ENCODE measurements around the gene SMIM38. TPM values are rescaled to one million over a fixed set of nuclear protein-coding genes. Genes with fewer than 3 reads are reported as not detected.

The SMIM38 gene
- total RNA-seq, 4 donors from 2014 or later: 2.9 to 10.1 TPM; not detected in 2

GRCh38 chr11:69172674-69173073, 16.9 kb downstream of the SMIM38 start:
- TF ChIP-seq POLR2AphosphoS5 (IDR thresholded peaks at IDR 0.05) (no peak), EP300 (IDR thresholded peaks at IDR 0.05; ENCODE audit: low read depth) (no peak), CTCF (IDR thresholded peaks at IDR 0.05) (no peak), POLR2A (IDR thresholded peaks at IDR 0.05) (no peak)
- in situ Hi-C loops (cut with MboI; ENCODE audit: low pct_ligation_motif_present in 1 of 4, low pct_unique_long_range_greater_than_20kb in 1 of 4, low sequenced_read_pairs in 3 of 4) (no loop called here), intact Hi-C loops (cut with DNase I; ENCODE audit: low total_unique reads) (no loop called here)
- Histone ChIP-seq H3K27me3 (no peaks in the 10 kb centered on the region), H3K4me3 (no peak overlapping the region), H3K9me3 (no peaks in the 10 kb centered on the region), H3K27ac (no peak overlapping the region), H3K36me3 (no peaks in the 10 kb centered on the region), H3K4me1 (no peaks in the 10 kb centered on the region)
- 0% methylated on average over 1 of the region's 1 CpG for WGBS, 2 donors (ENCODE audit: low coverage in 1 of 2)
- no peak for DNase-seq

DNA sequence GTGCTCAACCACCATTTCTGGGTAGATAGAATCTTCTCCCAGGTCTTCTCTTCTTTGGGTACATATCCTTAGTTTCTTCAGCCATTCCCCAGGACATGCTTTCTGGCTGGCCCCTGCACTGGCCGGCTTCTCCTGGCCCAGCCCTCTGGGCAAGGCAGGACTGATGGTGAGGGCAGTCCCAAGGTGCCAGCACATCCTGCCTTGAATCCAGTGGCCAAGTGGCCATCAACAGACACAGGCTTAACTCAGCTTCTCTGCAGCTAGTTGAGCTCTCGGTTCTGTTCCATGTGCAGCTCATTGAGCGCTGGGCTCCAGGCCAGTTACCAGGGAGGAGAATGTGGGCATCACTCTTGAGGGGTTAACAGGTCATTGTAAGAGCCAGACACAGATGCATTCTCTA, 17.6 kb downstream of the SMIM38 start:
- no peaks in the 10 kb centered on the region for H3K27me3 ChIP-seq
- no peak overlapping the region for H3K27ac ChIP-seq
- in situ Hi-C loops (cut with MboI; ENCODE audit: low pct_ligation_motif_present in 1 of 4, low pct_unique_long_range_greater_than_20kb in 1 of 4, low sequenced_read_pairs in 3 of 4): no loop called here
- no peak for DNase-seq
- no peak overlapping the region for H3K4me3 ChIP-seq
- TF ChIP-seq POLR2A (IDR thresholded peaks at IDR 0.05) (no peak), POLR2AphosphoS5 (IDR thresholded peaks at IDR 0.05) (no peak), CTCF (IDR thresholded peaks at IDR 0.05) (no peak), EP300 (IDR thresholded peaks at IDR 0.05; ENCODE audit: low read depth) (no peak)
- WGBS, 2 donors (ENCODE audit: low coverage in 1 of 2): 89% methylated on average over 3 of the region's 3 CpGs; no CpG with 5 or more reads in 1 of the 2 donors
- intact Hi-C loops (cut with DNase I; ENCODE audit: low total_unique reads): no loop called here
- no peaks in the 10 kb centered on the region for H3K4me1 ChIP-seq
- no peaks in the 10 kb centered on the region for H3K9me3 ChIP-seq
- H3K36me3 ChIP-seq: no peaks in the 10 kb centered on the region

DNA sequence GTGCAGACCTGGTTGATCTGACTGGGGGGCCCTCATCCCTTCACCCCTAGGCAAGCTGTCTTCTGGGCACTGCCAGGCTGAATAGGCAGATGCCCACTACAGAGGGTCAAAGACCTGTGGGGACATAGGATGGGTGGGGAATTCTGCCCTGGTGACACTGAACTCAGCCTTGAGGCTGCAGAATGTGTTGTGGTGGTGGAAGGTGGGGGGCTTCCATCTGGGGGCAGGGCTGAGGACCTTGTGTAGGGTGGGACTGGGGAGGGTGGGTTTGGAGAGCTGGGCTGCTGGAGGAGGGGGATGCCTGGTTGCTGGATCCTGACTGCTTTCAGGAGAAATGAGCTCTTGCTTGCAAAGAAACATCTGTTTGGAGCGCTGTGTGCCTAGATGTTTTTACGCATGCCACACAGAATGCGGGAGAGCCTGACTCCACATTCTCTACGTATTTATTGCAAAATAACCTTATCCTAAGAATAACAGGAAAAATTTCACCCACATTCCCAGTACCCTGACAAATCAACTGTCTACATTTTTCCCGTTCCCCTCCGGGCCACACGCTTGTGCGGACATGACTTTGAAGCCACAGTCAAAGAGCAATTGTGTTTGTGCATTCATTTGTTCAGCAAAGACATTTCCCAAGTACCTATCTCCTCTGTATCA, 18.3 kb downstream of the SMIM38 start:
- Histone ChIP-seq H3K4me3 (no peak overlapping the region), H3K27ac (no peak overlapping the region), H3K36me3 (no peaks in the 10 kb centered on the region), H3K27me3 (no peaks in the 10 kb centered on the region), H3K9me3 (no peaks in the 10 kb centered on the region), H3K4me1 (no peaks in the 10 kb centered on the region)
- 89 to 98% methylated on average over 8 of the region's 8 CpGs for WGBS, 2 donors (ENCODE audit: low coverage in 1 of 2)
- DNase-seq: no peak
- in situ Hi-C loops (cut with MboI; ENCODE audit: low pct_ligation_motif_present in 1 of 4, low pct_unique_long_range_greater_than_20kb in 1 of 4, low sequenced_read_pairs in 3 of 4): no loop called here
- intact Hi-C loops (cut with DNase I; ENCODE audit: low total_unique reads): no loop called here
- no peak for TF ChIP-seq EP300 (IDR thresholded peaks at IDR 0.05; ENCODE audit: low read depth)
- no peak for TF ChIP-seq POLR2A (IDR thresholded peaks at IDR 0.05)
- TF ChIP-seq CTCF (IDR thresholded peaks at IDR 0.05): no peak
- no peak for TF ChIP-seq POLR2AphosphoS5 (IDR thresholded peaks at IDR 0.05)

- Histone ChIP-seq H3K9me3 (no peaks in the 10 kb centered on the region), H3K27me3 (no peaks in the 10 kb centered on the region), H3K36me3 (no peaks in the 10 kb centered on the region), H3K4me1 (no peaks in the 10 kb centered on the region), H3K4me3 (no peak overlapping the region), H3K27ac (no peak overlapping the region)
- intact Hi-C loops (cut with DNase I; ENCODE audit: low total_unique reads) (no loop called here), in situ Hi-C loops (cut with MboI; ENCODE audit: low pct_ligation_motif_present in 1 of 4, low pct_unique_long_range_greater_than_20kb in 1 of 4, low sequenced_read_pairs in 3 of 4) (no loop called here)
- DNase-seq: no peak
- 100% methylated on average over 2 of the region's 2 CpGs; no CpG with 5 or more reads in 1 of the 2 donors for WGBS, 2 donors (ENCODE audit: low coverage in 1 of 2)
- TF ChIP-seq POLR2A (IDR thresholded peaks at IDR 0.05) (no peak), EP300 (IDR thresholded peaks at IDR 0.05; ENCODE audit: low read depth) (no peak), CTCF (IDR thresholded peaks at IDR 0.05) (no peak), POLR2AphosphoS5 (IDR thresholded peaks at IDR 0.05) (no peak)
Observed at GRCh38 chr11:69174841-69175240, 19.1 kb downstream of the SMIM38 start.
